GM19455 (cell line): ENCODE data around the gene MED15.
"Not testable (repeated sequence)": the region's sequence is repeated elsewhere in the genome, so short reads cannot be mapped to it uniquely, and the experiment has no call there.

ENCODE experiments used
- ATAC-seq: cut with Tn5 transposase; IDR thresholded peaks from one replicate; pipeline ENCODE4 v1.9.1; 2021; ENCODE audit not compliant: unreplicated experiment

The MED15 gene, protein sequence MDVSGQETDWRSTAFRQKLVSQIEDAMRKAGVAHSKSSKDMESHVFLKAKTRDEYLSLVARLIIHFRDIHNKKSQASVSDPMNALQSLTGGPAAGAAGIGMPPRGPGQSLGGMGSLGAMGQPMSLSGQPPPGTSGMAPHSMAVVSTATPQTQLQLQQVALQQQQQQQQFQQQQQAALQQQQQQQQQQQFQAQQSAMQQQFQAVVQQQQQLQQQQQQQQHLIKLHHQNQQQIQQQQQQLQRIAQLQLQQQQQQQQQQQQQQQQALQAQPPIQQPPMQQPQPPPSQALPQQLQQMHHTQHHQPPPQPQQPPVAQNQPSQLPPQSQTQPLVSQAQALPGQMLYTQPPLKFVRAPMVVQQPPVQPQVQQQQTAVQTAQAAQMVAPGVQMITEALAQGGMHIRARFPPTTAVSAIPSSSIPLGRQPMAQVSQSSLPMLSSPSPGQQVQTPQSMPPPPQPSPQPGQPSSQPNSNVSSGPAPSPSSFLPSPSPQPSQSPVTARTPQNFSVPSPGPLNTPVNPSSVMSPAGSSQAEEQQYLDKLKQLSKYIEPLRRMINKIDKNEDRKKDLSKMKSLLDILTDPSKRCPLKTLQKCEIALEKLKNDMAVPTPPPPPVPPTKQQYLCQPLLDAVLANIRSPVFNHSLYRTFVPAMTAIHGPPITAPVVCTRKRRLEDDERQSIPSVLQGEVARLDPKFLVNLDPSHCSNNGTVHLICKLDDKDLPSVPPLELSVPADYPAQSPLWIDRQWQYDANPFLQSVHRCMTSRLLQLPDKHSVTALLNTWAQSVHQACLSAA

DNA sequence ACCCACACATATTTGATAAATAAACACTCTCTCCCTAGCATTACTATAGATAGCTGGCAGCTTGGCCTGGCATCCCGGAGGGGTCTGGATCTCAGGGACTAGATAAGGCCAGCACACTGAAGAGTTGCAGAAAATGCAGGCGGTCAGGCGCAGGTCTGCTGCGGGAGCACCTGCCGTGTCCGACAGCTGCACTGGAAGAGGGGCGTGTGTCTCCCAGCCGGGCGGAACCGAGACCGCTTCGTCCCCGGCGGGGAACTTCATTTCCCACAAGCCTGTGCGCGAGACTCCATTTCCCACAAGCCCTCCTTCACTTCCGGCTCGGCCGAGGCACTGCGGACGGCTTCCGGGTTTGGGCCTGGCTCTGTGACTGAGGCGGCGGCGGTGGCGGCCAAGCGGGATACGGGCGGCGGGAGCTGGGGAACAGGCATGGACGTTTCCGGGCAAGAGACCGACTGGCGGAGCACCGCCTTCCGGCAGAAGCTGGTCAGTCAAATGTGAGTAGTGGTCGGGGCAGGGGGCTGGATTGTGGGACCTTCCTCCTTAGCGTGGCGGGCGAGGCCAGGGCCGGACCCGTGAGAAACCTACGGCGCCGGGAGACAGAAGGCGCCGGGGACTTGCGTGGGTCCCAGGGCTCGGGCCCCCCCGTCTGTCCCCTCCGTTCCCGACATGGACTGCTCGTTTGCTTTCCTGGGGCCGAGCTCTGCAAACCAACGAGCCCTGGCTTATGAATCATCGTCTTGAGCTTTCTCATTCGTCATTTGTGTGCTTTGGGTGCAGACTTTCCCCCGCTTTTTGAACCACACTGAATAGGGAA is at the start of gene MED15:
Gene MED15 (plus strand): TSS at position 358 of the 814 bp plus-strand sequence. CDS start 69 bp downstream, at position 427.
- ATAC-seq, result peak; percentile 82

DNA sequence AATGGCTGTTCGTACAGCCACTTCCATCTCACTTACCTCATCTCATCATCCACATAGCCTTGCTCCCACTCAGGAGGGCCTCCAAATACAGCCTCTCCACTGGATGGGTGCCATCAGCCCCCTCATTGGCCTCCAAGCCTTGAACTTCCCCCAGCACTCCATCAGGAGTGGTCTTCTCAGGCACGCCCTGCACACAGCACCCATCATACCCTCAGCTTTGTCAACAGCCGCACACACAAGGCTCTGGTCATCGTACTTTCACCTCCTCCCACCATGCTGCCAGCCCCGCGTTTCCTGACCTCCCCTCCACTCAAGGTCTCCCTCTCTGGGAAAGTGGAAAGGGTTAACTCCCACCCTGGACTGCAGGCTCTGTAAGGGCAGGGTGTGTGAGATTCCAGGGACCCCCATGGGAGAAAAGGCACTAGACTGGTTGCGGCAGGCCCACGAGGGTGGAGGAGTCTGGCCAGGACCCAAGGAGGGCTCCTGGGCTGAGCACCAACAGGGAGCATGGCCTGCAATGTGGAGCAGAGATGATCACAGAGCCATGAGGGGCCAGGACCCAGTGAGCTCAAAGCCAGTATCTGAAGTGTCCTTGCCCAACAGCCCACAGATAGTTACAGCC is 48.8 kb upstream of the MED15 start:
- ATAC-seq, result no peak

DNA sequence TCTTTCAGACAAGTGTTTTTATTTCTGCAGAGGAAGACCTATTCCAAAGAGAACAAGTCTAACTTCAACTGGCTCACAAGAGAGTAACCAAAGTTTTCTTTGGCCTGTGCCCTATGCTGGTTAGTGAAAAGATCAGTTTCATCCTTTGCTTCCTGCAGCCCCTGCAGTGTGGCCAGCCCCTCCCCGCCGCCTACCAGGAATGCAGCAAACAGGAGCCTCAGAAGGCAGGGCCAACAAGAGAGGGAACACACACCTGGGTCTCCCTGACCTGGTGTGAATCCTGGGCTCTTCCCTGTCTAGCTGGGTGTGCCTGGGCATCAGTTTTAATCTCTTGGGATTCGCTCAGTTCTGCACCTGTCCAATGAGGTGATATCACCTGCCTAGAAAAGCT is 48.3 kb upstream of the MED15 start:
- ATAC-seq, result no peak

DNA sequence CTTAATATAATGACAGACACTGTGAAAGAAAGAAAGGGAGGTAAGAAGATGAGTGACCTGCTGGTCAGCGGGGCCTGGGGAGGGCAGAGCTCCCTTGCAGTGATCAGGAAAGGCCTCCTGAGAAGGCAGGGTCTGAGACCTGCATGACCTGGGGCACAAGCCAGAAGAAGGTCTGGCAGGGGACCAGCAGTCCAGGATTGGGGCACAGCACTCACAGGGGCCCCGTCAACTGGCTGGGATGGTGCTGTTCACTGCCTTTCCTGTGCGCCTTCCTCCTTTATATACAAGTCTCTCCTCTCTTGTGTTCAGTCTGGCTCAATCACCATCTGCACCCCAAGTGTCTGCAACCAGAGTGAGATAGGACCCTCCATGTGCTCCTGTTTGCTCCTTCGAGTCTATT is 47.5 kb upstream of the MED15 start:
- ATAC-seq, result no peak

DNA sequence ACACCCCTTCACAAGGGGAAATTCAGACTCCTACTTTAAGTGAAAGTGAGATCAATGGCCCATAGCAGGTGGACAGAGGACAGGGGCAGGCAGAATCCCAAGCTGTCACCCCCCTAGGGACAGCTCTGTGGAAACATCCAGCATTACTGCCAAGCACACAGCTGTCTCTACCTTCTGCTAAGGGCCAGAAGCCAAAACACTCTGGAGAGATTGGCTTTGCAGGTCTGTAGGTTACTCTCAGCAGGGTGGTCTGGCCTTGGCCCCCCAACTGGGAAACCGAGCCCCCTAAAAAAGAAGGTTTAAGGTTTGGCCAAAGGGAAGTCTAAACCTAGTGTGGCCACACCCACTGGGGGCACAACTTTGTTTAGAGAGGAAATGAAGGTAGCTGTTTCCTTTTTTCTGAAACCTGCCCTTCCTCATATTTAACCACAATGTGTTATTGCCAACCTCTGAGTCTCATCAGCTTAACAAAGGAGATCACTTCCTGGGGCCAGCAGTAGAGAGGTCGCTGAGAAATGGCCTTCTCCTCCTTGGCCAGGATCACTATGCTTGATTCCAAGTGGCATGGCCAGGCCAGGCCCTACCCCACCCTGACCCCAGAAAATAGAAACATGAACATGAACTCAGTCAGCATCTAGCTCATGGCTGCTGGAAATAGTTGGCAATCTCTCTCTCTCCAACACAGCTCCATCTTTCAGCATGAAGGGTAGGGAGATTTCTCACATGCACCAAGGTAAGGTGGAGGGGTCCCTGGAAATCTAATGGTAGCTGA is 43.9 kb upstream of the MED15 start:
- no peak for ATAC-seq

DNA sequence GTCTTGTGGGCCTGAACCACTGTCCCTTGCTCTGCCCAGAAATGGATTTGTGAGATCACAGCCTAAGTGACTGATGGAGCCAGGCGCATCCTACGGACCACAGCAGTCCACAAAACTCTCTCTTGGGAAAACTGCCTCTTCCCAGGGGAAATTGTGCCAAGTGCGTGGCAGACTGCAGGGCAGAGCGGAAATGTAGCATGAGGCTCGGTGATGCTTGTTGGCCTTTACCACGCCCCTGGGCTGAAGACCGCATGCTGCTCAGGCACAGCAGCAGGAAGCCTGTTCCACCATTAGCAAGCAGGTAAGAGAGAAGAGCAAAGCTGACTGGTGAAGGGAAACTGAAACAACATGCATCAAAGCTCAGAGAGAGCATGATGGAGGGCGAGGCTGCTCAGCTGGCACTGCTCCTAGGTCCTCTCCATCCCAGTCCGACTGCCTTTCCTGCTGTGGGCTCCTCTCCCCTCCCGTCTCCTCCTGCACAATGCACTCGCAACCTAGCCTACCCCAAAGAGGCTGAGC is 43.3 kb upstream of the MED15 start:
- ATAC-seq, result no peak

DNA sequence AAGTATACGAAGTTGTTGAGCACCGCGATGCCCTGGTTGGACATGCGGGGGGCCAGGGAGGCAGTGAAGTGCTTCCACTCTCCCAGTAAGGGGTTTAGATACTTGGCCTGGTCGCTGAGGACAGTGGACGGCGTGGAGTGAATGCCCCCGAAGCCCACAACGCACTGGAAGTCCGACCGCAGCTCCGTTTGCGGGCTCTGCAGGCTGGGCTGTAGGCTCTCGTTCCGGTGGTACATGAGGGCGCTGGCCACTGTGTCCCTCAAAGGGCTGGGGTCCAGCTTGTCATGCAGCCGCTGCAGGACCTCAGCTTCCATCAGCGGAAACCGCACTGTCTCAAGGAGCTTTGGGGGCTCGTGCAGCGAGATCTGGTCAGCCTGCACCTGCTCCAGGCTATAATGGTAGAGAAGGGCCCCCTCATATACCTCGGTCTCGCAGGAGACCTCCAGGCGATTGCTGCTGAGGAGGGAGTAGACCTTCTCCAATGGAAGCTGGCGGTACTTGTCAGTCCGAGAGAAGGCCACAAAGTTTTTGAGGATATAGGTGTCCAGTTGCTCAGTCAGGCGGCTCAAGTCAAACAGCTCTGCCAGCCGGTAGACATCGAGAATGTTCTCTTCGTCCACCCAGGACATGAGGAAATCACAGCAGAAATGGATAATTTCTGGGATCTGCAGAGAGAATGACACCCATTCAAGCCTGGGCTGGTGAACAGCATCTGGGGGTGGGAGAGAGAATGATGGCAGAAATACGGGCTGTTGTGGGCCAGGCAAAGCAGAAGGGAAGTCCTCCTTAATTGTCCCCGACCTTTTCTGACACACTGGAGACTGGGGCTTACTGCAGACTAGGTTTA is 42.3 kb upstream of the MED15 start:
- no peak for ATAC-seq

DNA sequence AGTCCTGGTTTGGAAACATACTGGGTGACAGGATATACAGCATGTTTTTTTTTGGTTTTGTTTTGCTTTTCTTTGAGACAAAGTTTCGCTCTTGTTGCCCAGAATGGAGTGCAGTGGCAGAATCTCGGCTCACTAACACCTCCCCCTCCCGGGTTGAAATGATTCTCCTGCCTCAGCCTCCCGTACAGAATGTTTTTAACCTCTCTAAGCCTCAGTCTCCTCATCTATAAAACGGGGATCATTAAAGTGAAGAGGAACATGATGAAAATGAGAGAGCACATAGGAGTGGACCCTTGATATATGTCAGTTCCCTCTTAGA is 41.7 kb upstream of the MED15 start:
- ATAC-seq, result no peak

DNA sequence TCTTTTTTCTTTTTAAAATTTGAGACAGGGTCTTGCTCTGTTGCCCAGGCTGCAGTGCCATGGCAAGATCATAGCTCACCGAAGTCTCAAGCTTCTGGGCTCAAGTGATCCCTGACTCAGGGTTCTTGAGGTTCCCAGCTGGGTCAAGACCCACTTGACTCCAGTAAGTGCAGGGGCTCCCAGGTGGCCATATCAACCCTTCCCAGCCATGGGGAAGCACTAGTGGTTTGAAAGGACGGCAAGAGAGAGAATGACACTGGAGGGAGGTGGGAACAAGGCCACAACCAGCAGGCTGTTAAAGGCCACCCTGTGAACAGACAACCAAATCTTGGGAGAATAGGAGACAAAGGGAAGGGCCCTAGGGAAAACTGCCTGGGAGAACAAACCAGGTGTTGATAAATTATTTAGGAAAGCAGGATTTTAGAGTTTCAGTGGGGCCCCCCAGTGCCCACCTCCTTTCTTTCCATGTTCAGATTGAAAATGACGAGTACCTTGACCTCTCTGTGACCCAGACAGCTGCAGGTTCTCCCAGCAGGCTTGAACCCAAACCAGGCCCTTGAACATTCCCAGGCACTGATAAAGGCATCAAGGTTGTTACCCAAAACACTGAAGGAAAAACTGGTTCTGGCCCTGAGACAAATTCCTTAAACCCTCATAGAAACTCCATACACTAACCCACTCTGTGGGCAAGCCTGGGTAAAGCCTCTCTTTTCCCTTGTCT is 40.6 kb upstream of the MED15 start:
- no peak for ATAC-seq

DNA sequence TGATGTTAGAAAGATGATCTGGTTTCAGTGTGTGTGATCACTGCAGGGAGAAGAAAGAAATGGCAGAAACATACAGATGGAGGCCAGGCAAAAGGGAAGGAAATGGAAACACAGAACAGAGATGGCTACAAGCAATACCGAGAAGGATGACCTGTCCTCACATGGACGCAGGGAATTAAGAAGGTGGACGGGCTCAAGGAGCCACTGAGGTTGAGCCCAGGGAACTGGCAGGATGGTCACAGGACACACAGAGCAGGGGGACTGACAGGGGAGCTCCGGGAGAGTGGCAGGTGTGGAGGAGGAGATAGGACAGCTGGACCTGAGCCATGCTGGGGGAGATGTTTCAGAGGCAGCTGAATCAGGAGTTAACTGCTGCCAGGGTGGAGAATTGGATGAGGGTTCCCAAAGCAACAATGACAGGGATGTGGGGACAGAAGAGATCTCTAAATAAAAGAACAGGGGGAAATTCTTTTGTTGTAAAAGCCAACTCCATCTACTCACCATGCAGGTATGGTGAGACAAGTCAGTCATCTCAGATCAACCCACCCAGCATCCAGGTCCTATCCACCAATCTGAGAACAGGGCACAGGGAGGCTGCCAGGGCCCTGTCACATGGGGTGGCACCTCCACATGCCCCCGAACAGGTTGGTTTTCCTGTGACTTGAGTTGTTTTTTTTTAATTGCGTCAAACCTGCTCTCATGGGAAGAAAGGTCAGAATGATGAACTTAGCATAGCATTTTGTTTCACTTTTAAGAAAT is 38.1 kb upstream of the MED15 start:
- ATAC-seq, result no peak

DNA sequence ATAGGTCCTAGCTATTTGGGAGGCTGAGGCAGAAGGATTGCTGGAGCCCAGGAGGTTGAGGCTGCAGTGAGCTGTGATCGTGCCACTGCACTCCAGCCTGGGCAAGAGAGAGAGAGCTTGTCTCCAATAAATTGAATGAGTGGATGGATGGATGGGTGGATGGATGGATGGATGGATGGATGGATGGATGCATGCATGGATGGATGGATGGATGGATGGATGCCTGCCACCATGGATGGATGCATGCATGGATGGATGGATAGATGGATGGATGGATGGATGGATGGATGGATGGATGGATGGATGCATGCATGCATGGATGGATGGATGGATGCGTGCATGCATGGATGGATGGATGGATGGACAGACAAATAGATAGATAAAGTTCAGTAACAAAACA is 36.9 kb upstream of the MED15 start:
- not testable (repeated sequence) for ATAC-seq

DNA sequence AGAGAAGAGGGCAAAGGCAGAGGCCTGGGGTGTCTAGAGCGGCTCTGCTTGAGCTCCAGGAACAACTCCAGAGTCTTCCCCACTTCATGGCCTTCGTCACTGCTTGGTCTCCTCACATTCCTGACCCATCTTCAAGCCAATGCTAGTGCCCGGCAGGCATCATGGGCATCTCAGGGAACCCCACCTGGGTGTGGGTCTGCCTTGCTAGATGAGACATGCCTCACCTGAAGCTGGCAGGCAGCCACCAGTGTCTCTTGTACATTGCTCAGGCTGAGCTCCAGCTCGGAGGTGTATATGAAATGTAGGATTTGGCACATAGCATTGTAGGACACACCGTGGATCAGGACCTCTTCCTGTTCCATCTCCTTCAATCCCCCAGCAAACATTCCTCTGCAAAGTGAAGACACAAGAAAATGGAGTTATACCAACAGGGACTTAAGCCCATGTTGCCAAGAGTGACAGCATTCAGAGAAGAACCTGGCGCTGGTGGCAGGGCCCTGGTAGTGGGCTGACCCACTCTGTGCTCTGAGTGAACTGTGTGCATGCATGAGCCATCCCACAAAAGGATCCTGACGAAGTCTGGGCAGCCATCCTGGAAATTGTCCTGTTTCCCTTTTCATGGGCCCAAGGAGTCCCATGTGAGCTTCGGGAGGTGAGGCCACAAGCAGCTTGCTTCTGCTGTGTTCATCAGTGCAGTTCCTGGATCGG is 36.1 kb upstream of the MED15 start:
- ATAC-seq, result no peak

DNA sequence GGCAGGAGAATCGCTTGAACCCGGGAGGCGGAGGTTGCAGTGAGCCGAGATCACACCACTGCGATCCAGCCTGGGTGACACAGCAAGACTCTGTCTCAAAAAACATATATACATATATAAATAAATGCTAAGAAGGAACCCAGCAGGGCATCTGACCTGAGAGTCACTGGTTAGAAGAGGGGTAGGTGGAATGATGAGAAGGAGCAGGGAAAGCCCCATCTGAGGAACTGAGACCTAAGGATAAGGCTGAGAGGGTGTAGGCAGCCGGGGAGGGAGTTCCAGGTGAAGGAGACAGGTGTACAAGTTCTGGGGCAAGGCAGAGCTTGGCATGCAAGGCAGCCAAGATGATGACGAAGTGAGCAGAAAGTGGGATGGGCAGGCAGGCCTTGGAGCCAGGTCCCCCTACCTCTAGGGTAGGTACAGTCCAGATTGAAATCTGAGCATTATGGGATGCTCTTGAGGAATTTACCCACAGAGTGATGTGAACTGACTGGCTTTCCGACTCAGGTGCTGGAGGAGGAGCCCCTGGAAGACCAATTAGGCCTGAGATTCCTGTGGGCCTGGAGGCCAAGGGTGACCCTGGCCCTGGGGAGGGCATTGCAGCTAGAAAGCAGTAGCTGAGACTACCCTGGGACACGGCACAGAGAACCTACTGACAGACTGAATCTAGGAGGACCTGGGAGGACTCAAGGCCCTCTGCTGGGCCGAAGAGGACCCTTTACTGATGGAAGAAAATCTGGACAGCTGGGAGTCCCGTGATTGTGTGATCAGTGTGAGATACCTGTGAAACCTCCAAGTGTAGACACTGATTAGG is 34.6 kb upstream of the MED15 start:
- ATAC-seq, result no peak

DNA sequence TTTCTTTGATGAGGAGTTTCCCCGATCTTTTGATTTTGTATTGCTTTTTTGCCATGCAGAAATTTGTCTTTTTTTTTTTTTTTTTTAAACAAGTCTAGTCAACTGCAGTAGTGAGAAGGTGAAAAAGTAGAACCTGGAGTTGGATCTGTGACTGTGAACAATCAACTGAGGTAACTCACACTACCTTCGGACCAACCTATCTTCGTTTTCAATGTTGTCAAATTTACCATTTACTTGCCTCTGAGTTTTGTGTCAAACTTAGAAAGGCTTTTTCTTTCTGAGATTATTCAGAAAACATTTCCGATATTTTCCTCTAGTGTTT is 32.3 kb upstream of the MED15 start:
- no peak for ATAC-seq

DNA sequence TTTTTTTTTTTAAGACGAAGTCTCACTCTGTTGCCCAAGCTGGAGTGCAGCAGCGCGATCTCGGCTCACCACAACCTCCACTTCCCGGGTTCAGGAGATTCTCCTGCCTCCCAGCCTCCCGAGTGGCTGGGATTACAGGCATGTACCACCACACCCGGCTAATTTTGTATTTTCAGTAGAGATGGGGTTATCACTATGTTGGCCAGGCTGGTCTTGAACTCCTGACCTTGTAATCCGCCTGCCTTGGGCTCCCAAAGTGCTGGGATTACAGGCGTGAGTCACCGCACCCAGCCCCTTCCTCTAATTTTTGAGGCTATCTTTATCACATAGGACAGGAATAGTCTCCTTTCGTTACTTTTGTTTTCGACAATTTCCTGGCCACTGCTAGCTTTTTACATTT is 31.8 kb upstream of the MED15 start:
- not testable (repeated sequence) for ATAC-seq

DNA sequence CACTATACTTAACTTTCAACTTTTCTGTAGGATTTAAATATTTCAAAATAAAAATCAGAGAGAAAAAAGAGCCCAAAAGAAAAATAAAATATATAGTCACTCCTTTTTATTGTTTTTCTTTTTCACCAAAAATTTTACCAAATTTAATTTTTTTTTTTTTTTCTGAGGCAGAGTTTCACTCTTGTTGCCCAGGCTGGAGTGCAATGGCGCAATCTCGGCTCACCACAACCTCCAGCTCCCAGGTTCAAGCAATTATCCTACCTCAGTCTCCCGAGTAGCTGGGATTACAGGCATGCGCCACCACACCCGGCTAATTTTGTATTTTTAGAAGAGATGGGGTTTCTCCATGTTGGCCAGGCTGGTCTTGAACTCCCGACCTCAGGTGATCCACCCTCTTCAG is 29.4 kb upstream of the MED15 start:
- ATAC-seq, result not testable (repeated sequence)
